T follicular helper cell (primary cell): ENCODE measurements around the gene HNRNPA1.
"Not testable (repeated sequence)": the region's sequence is repeated elsewhere in the genome, so short reads cannot be mapped to it uniquely, and the experiment has no call there.

Source experiments
- DNase-seq: peaks from one replicate; pipeline ENCODE4 v3.0.0-alpha.2; 2020; ENCODE audit warnings: low read depth
- total RNA-seq, 2 experiments: gene quantifications; one replicate each; lab custom pipeline; 2026; lab: John Stamatoyannopoulos, UW

Gene HNRNPA1
- 770 to 1,632 reads per million in 2 experiments for total RNA-seq

DNA sequence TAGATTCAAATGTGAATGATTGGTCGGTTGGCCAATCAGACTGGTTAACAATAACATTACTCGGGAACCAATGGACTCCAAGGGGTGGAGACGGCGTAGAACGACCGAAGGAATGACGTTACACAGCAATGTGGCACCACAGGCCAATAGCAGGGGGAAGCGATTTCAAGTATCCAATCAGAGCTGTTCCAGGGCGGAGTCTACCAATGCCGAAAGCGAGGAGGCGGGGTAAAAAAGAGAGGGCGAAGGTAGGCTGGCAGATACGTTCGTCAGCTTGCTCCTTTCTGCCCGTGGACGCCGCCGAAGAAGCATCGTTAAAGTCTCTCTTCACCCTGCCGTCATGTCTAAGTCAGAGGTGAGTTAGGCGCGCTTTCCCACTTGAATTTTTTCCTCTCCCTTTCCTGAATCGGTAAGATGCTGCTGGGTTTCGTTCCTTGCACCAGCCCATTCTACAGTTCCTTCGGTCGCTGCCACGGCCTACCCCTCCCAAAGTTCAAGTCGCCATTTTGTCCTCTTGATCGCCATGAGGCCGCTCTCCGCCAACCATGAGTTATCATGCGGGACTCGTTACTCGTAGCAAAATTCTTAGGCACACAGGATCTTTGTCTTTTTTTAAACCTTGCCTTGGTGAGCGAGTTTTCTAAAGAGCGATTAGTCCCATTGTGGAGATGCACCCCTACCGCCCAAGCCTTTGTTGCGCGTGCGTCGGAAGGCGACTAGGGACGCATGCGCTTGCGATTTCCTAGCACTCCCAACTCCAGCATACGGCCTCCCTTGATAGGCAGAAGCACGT lies at the start of gene HNRNPA1:
Gene HNRNPA1, plus strand, starts transcription at position 259 of the 793 bp plus-strand sequence. Its CDS starts 82 bp downstream, at position 341.
- peak; percentile 93 for DNase-seq

DNA sequence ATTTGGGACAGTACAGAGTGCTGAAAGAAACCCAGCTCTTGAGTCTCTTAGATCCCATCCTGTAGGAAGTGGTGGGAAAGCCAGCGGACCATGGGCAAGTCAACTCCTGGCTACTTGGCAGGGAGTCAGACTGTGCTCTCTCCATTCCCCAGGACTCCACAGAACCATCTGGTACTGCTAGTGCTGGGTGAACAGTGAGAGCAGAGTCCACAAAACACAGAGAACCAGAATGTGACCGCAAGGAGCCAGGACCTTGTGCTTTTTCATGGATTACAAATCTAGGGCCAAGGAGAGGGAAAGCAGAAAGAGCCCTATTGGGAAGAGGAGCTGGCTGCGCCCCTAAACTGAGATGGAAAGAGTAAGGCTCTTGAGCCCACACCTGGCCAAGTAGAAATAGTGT lies 49.3 kb upstream of the HNRNPA1 start:
- DNase-seq = not testable (repeated sequence)

DNA sequence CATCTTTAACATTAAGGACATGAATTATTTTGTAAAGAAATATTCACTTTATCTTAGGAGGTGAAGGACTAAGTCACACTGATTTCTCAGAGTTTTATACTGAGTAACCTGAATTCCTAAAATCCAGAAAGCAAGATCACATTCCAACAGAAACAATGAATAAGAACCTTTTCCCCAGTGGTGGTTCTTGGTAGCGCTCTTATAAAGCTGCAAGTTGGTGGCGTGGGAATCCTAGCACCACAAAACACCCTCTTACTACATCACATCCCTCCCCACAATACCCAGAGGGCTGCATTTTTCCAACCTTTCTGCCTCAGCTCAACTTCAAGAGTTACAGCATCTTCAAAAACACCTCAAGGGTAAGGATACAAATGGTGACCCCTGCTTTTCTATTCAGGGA lies 47.7 kb upstream of the HNRNPA1 start:
- DNase-seq = no peak

DNA sequence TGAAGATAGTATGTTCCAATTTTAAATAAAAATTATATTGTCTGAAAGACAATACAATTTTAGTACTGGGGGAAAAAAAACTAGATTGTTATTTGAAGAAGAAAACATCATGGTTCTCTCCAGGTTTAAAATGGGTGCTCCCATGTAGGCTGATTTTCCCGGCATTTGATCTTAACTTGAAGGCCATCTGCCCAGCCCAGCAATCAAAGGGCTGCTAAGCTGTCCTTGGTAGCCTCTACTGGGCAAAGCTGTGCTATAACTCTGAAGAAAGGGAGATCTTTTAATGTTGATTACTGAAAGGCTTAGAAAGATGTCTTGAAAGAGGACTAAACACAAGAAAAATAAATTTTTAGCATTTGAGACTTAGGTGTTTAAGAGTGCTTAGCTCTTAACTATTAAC lies 42.0 kb upstream of the HNRNPA1 start:
- DNase-seq = no peak

DNA sequence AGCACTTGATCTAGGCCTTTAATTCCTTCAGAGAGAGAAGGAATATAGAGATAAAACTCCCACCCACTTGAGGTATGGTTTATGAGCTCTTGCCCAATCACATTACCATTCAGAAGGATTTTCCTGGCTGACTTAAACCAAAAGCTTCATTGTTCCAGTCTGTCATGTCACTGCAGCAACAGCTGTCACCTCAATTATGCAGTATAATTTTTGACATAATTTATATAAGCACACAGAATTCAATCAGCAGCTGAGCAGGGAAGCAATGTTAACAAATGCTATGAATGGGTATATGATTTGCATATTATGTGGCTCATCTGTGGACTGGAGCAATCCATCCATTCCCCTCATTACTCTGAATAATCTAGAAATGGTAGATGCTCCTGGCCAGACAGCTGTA lies 40.9 kb upstream of the HNRNPA1 start:
- no peak for DNase-seq

DNA sequence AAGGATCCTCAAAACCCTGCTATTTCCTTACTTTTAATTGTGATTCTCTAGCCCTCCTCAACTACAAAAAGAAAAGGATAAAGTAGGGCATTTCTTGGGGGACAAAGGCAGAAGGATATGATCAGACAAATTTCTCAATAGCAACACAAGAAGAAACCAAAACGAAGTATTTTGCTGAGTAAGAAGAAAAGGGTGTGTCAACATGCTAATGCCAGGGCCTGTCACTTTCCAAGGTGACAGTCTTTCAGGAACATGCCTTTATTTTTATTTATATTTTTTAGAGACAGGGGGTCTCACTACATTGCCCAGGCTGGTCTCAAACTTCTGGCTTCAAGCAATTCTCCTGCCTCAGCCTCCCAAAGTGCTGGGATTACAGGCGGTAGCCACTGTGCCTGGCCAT lies 40.4 kb upstream of the HNRNPA1 start:
- no peak for DNase-seq

DNA sequence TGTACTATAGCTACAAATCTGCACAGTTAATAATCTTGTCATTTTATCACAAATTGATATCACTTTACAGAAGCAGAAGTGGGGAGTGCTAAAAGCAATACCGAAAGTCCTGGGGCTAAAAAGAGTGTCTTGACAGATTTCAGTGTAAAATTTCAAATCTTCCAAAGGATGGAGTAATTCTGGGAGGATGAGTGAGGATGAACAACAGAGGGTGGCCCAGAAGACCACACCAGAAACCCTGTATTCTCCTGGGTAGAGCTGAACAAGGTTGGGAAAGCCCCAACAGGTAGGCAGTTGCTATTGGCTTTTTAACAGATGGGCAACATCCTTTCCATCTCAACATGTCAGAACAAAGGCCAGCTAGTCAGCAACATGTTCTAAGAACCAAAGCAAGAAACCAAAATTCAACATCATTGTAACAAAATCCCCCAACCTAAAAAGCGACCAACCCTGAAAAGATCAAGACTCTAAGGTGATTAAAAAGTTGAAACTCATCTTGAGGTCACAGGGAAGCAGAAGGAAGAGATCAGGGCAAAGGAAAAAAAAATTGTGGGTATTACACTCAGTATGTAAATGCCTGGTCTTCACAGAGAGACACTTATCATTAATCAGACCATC lies 39.4 kb upstream of the HNRNPA1 start:
- no peak for DNase-seq

DNA sequence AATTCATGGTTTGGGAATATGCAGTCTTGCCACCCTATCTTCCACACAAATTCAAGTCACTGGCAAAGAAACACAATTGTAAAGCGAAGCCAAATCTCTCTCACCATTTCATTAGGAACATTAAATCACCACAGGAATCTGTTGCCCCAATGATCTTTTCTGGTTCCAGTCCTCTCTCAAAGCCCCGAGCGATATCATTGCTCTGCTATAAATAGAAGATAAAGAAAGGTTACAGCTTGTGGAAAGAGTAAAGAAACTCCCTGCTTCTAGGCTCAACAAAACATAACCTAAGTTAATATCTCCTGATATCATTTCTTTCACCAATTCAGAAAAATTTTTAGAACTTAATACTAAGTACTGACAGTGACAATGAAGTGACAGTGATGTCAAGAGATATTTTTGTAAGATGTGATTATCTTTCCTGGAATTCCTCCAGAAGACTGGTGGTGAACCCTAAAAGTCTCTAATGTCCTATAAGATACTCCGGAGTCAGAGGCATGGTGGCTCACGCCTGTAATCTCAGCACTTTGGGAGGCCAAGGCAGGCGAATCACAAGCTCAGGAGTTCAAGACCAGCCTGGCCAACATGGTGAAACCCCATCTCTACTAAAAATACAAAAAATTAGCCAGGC lies 34.4 kb upstream of the HNRNPA1 start:
- DNase-seq = no peak

DNA sequence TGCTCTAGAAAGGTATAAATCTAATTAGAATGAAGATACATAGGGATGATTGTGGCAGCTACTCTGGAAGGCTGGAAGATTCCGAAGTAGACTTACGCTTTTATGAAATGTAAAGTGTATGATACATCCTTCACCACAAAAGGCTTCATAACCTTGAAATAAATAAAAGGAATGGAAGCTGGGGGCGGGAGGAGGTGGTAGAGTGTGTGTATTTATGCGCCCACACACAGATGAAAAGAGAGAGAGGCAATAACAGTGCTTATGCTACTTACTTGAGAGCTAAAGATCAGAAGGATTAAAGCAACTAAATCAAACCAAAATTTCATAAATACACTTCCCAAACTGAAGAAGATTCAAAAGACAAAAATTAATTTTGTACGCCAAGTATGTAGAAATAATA lies 31.0 kb upstream of the HNRNPA1 start:
- DNase-seq = no peak

DNA sequence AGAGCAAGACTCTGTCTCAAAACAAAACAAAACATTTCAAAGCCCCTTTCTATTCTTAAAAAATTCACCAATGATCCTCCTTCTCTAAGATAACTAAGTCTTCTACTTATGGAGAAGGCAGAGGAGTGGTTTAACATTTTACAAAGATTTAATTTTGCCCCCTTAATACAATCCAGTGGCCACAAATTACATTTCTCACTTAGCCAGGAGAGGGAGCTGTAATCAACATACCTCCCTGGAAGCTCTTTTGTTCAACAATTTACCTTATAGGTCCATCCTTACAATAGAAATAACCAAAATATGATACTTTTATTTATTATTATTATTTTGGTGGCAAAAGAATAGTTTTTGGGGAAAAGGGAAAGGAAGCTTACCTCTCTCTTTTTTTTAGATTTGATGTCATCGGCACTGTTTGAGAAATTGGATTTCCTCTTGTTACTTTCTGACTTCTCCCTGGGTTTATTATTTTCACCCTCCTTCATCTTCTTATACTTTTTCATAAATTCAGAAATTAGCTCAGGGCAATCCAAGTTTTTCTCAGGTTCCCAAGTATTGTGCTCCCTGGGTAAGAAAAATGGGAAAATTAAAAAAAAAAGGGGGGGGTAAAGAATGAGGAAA lies 28.8 kb upstream of the HNRNPA1 start:
- no peak for DNase-seq

DNA sequence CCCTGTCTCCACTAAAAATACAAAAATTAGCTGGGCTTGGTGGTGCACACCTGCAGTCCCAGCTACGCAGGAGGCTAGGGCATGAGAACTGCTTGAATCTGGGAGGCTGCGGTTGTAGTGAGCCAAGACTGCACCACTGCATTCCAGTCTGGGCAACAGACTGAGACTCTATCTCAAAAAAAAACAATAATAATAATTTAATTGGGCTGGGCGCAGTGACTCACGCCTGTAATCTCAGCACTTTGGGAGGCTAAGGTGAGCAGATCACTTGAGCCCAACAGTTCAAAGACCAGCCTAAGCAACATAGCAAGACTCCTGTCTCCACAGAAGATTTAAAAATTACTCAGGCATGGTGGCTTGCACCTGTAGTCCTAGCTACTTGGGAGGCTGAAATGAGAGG lies 27.3 kb upstream of the HNRNPA1 start:
- no peak for DNase-seq

DNA sequence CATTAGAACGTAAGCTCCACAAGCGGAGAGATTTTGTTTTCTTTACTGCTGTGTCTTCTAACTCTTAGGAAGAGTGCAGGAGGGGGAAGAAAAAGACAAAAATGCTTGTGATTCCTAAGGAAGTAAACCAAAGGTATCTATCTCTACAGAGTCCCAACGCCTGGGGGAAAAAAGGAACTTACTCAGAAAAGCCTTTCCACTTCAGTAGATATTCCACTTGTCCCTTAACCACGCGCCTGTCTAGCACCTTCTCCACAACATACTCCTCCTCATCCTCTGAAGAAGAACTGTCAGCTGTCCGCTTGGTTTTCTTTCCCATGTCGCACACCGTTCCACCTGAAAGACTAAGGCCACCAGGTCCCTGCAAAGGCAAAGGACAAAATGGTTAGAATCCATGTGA lies 23.2 kb upstream of the HNRNPA1 start:
- no peak for DNase-seq

DNA sequence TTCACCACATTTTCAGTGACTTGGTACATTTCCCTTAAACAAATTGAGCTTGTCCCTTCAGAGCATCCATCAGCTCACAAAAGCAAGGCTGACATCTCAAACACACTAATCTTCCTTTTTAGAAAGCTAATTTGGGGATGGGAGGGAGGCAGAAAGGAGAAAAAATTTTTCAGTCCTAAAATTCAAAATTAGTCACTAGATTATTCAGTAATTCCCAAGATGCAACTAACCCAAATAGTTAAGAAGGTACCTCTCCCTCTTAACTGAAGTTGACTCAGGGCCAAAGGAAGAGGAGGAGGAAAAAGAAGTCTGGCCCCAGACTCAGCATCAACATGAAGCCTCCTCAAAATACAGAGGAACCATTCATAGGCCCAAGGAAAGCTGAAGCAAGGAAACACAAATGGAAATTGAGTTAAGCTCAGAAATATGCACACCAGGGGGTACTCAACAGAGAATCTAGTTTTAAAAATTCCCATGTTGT lies 22.3 kb upstream of the HNRNPA1 start:
- no peak for DNase-seq

DNA sequence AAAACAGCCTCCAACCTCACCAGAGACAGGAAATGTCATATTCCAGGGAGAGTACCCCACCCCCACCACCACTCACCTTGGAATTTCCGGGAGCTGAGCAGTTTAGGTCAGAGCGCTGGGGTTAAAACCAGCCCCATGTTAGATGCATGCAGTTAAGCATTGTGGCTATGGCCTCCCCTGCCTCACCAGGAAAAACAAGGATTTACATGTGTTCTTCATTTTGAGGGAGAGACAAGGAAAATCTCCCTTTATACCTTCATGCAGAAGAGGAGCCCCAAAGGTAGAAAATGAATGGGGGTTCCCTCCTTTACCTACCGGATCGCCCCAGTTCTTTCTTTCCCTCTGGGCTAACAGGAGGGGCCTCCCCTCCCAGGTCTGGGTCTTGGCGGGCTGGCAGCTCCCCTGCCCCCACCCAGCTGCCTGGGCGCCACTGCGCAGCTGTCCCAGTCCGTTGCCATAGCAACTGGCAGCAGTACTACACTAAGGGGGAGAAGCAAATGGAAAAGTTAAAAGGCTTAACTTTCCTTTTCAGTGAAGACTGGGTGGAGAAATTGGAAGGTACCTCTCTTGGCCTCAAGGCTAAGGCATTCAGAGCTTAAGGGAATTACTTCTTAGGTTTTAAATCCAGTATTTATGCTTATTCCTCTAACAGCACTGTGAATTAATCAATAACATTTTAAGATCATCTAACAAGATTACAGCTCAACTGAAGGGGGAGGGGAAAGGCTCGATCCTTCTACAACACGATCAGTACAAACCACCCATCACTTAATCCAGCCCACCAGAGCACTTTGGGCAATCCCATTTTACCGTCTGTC lies 21.1 kb upstream of the HNRNPA1 start:
- DNase-seq = peak; percentile 14

DNA sequence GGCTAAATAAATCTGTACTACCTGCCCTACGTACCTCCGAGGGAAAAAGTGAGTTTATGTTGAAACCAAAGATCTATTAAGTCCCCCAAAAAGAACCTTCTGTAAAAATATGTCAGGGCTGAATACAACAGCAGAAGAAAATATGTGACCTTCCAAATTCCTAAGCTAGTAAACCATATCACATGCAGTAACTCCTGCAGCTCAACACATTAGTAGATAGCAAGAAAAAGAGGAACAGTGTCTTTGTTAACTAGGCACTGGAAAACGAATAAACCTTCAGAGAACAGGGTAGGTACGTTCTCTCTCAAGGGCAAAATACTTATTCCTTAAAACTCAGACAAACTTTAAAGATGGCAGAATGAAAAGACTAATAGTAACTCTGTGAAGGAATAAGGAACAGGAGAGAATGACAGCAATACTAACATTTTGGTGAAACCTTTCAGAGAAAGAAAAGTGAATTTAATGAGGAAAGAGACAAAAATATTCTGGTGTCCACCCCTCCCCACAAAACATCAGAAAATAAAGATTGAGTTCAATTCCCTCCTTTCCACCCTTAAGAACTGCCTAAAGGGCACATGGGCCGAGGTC lies 18.6 kb upstream of the HNRNPA1 start:
- no peak for DNase-seq

DNA sequence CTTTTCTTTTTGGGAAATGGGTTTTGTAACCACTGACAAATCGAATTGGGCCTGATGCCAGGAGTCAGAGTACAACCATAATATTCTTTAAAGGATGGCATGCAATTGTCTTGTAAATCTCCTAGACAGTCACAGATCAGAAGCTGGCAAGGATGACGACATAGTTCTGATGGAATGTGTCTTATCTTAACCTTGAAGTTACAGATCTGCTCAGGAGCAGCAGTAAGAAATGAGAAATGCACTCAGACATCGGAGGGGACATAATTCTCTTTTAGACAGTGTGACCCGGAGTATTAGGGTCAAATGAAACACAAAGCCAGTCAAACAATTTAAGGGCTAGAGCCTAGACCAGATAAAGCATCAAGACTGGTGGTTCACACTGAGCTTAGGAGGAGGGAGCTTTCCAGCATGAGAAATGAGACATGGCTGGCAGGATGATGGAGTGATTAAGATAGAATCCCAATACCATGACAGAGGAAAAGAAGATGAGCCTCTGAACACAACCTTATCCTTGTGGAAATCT lies 18.1 kb upstream of the HNRNPA1 start:
- DNase-seq = no peak

DNA sequence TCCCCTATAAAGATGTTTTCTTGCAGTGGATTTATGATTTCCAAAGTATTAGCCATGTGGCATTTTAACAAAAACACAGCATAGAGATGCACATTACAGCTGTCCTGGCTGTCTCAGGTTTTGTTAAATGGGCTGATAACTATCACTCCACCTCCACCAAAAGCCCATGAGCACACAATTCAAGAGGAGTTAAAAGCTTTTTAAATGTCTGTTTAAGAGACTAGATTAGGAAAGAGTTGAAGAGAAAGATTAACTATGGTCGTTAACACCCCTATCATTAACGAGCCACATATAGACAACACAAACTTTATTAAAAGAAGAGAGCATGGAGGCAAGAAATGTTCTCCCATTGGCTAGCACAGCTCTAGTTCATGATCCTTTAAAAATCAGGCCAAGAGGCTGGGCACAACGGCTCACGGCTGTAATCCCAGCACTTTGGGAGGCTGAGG lies 15.1 kb upstream of the HNRNPA1 start:
- DNase-seq = no peak

DNA sequence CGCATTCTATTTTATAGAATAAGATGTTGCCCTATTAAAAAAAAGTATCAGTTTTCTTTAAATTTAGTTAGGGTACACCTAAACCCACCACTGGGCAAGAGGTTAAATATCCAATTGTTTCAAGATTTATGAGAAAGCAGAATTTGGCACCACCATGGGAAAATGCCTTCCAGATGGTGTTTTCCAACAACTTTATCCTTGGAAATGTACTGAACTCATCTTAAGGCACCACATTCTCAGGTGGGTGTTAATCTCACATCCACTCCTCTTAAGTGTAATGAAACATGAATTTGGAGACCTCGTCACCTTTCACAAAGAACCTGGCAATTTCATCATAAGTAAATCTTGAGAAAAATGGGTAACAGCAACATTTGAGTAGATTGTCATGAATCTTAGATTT lies 13.7 kb upstream of the HNRNPA1 start:
- no peak for DNase-seq

DNA sequence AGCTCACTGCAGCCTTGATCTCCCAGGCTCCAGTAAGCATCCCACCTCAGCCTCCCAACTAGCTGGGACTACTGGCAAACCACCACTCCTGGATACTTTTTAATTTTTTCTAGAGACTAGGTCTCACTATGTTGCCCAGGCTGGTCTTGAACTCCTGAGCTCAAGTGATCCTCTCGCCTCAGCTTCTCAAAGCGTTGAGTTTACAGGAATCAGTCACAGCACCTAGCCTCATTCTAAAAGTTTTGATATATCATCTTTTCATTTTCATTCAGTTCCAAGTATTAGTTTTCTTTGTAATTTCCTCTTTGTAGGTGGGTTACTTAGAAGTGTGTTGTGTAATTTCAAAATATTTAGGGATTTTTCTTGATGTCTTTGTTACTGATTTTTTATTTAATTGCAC lies 10.2 kb upstream of the HNRNPA1 start:
- DNase-seq = no peak

DNA sequence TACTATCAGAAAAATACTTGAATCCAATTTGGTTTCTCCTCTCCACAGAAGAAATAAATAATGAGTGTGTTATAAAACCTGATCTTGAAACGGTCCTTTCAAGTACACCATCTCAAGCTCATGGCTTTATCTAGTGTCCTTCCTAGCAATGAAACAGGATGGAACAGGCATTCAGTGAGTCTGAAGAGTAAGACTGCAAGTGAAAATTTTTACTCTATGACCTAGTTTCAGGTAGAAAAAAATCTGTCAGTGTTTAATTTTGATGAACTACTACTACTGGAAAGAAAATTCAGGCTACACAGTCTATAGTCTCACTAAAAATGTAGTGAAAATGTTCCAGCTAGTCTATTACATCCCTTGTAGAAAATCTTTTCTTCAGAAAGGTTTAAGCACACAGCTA lies 8.3 kb upstream of the HNRNPA1 start:
- DNase-seq = no peak

DNA sequence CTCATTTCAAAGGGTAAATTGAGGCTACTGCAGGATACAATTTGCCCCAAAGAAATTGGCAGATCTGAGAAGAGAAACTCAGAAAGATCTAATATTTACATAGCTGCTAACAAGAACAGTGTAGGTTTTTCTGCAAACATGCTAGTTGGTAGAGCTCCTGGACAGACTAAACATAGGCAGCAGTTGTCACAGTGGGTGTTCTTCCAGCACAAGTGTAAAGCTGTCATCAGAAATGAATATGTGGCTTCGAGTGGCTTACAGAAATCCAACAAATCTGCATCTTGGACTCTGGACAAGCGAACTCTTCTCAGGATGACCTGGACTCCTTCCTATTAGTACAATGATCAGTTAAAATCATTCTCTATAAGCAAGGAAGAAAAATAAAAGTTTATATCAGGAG lies 6.5 kb upstream of the HNRNPA1 start:
- no peak for DNase-seq
